Neuronal stem cell (in vitro differentiated cells): Measurements from ENCODE around the gene DGLUCY.
"Not testable (repeated sequence)": the region's sequence is repeated elsewhere in the genome, so short reads cannot be mapped to it uniquely, and the experiment has no call there.

Experiments
- DNase-seq: peaks from one replicate; pipeline ENCODE4 v3.0.0-alpha.2; 2013; ENCODE audit warnings: low spot score
- H2AFZ ChIP-seq: one replicate; pipeline ENCODE4 v1.6.1; 2013; ENCODE audit warnings: mild to moderate bottlenecking, low read length, inconsistent platforms
- H2AK5ac ChIP-seq: 2 replicates; pipeline ENCODE4 v1.6.1; 2013; ENCODE audit warnings: low read depth, mild to moderate bottlenecking, inconsistent platforms, low read length, moderate library complexity, mixed read lengths
- H2BK120ac ChIP-seq: 2 replicates; pipeline ENCODE4 v1.6.1; 2013; ENCODE audit warnings: low read depth, mild to moderate bottlenecking, inconsistent platforms, low read length, moderate library complexity, mixed read lengths
- H2BK12ac ChIP-seq: one replicate; pipeline ENCODE4 v1.6.1; 2013; ENCODE audit warnings: low read length, inconsistent platforms
- H2BK15ac ChIP-seq: 2 replicates; pipeline ENCODE4 v1.6.1; 2013; ENCODE audit warnings: mild to moderate bottlenecking, low read length, inconsistent platforms, mixed read lengths
- H2BK5ac ChIP-seq: one replicate; pipeline ENCODE4 v1.6.1; 2013; ENCODE audit warnings: inconsistent platforms, mild to moderate bottlenecking, low read length, moderate library complexity
- H3K14ac ChIP-seq: one replicate; pipeline ENCODE4 v1.6.1; 2013; ENCODE audit warnings: low read length, inconsistent platforms
- H3K18ac ChIP-seq: 2 replicates; pipeline ENCODE4 v1.6.1; 2013; ENCODE audit warnings: low read length, inconsistent platforms
- H3K23ac ChIP-seq: 2 replicates; pipeline ENCODE4 v1.6.1; 2013; ENCODE audit warnings: low read depth, mild to moderate bottlenecking, mixed read lengths, low read length, inconsistent platforms; ENCODE audit not compliant: poor library complexity
- H3K27ac ChIP-seq: replicated peaks from 3 replicates; pipeline ENCODE4 v1.5.1; 2013; ENCODE audit warnings: low read length, inconsistent platforms
- H3K27me3 ChIP-seq, 3 experiments: 2 replicates each; pipeline ENCODE4 v1.6.1; 2013; ENCODE audit warnings: low read length in 3 of 3, mild to moderate bottlenecking in 2 of 3, inconsistent platforms in 1 of 3, low read depth in 1 of 3, mixed read lengths in 1 of 3, moderate library complexity in 1 of 3; ENCODE audit not compliant: control insufficient read depth in 3 of 3, insufficient read depth in 3 of 3
- H3K36me3 ChIP-seq, 2 donors: replicated peaks in 1 of 2; 2 replicates each; pipeline ENCODE4 v1.6.1; 2013; ENCODE audit warnings: low read length in 2 of 2; ENCODE audit not compliant: control insufficient read depth in 2 of 2, insufficient read depth in 2 of 2
- H3K4ac ChIP-seq: 2 replicates; pipeline ENCODE4 v1.6.1; 2013; ENCODE audit warnings: inconsistent platforms, mild to moderate bottlenecking, low read length, moderate library complexity
- H3K4me1 ChIP-seq, 2 donors: 1 replicate in 1 of 2; 2 replicates in 1 of 2; pipeline ENCODE4 v1.6.1; 2013; ENCODE audit warnings: low read length in 2 of 2, low read depth in 1 of 2; ENCODE audit not compliant: control insufficient read depth in 2 of 2, insufficient read depth in 1 of 2
- H3K4me2 ChIP-seq: one replicate; pipeline ENCODE4 v1.6.1; 2013; ENCODE audit warnings: mild to moderate bottlenecking, low read length, inconsistent platforms; ENCODE audit not compliant: insufficient read depth, poor library complexity, severe bottlenecking
- H3K4me3 ChIP-seq, 2 donors: 2 replicates each; pipeline ENCODE4 v1.5.1; 2013; ENCODE audit warnings: low read length in 2 of 2, mild to moderate bottlenecking in 2 of 2, inconsistent platforms in 1 of 2, moderate library complexity in 1 of 2
- H3K79me1 ChIP-seq: one replicate; pipeline ENCODE4 v1.6.1; 2013; ENCODE audit warnings: low read depth, mild to moderate bottlenecking, inconsistent platforms, low read length, moderate library complexity
- H3K9ac ChIP-seq: one replicate; pipeline ENCODE4 v1.6.1; 2013; ENCODE audit warnings: mild to moderate bottlenecking, low read depth, low read length, inconsistent platforms; ENCODE audit not compliant: poor library complexity
- H3K9me3 ChIP-seq, 2 donors: replicated peaks in 1 of 2; 2 replicates each; pipeline versions ENCODE3 to v1.6.1; 2013; ENCODE audit warnings: low read length in 2 of 2, mild to moderate bottlenecking in 2 of 2, inconsistent platforms in 1 of 2, low read depth in 1 of 2, mixed read lengths in 1 of 2, moderate library complexity in 1 of 2; ENCODE audit not compliant: control insufficient read depth in 2 of 2, insufficient read depth in 1 of 2
- H4K8ac ChIP-seq: one replicate; pipeline ENCODE4 v1.6.1; 2013; ENCODE audit warnings: low read depth, mild to moderate bottlenecking, inconsistent platforms, low read length, moderate library complexity
- H4K91ac ChIP-seq: one replicate; pipeline ENCODE4 v1.6.1; 2013; ENCODE audit warnings: low read length, low read depth, mild to moderate bottlenecking, inconsistent platforms; ENCODE audit not compliant: poor library complexity
- WGBS, 2 donors: extraction: QIAGEN DNeasy Blood & Tissue Kit; methylation state at CpG; one replicate each; pipeline ENCODE4 v1.1.7; 2013; ENCODE audit warnings: missing lambda C conversion rate in 2 of 2, mixed read lengths in 1 of 2; ENCODE audit not compliant: insufficient read length in 2 of 2, insufficient replicate concordance in 1 of 2; ENCODE audit errors: extremely low coverage in 2 of 2; 5-methylcytosine and 5-hydroxymethylcytosine counted together

DGLUCY gene

DNA sequence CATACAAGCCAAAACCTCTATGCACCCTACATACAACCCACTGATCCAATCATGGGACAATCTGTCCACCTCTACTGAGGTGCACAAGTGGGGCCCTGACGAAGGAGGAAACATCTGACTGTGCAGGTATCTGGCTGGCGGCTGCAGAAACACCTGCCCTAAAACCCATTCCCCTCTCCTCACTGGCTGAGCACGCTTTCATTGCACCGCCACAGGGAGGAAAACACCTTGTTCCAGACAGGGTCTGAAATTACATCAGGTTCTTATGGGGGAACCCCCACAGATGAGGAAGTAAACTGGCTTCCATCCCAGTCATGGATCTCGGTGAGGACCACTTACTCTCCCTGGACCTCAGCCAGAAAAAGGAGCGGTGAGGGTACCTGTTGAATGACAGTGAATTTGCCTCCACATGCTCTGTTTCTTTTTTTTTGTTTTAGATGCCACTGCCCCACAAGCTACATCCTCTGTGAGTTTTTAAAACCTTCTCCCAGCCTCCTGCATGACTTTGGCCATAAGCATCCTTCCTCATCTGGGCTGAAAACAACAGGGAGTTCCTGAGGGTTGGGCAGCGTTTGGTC lies 23.8 kb upstream of the DGLUCY start:
- H3K27me3 ChIP-seq, result no peaks in the 10 kb centered on the region
- no peak overlapping the region for H2AK5ac ChIP-seq

DNA sequence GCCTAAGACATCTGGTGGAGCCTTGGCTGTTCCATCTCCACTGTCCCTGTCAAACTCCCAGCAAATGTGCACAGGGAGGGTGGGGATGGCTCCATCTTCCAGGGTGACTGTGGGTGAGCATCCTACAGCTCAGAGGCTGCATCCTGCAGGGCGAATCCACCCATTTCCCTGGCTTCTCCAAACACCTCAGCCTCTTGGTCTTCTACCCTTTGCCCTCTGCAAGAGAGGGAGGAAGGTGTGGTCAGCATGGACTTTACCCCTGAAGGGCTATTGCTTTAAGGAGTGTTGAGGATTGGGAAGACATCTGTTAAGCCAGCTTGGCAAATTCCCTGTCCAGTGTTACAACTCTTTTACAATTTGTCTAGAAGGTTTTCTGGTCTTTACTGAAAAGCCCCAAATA lies 23.1 kb upstream of the DGLUCY start:
- no peak overlapping the region for H4K91ac ChIP-seq
- H2BK15ac ChIP-seq, result no peak overlapping the region
- no peaks in the 10 kb centered on the region for H3K27me3 ChIP-seq
- no peak overlapping the region for H2BK12ac ChIP-seq
- H3K18ac ChIP-seq, result peak overlapping the region; percentile 30
- H3K9me3 ChIP-seq, result peaks cover 0 to 1% of the 10 kb centered on the region in 2 donors
- no peak overlapping the region for H2BK5ac ChIP-seq
- H3K9ac ChIP-seq, result no peak overlapping the region
- H4K8ac ChIP-seq, result no peak overlapping the region
- H3K14ac ChIP-seq, result no peak overlapping the region
- no peak overlapping the region for H3K27ac ChIP-seq
- no peak for DNase-seq
- H2BK120ac ChIP-seq, result no peak overlapping the region
- H3K79me1 ChIP-seq, result no peaks in the 10 kb centered on the region
- H2AK5ac ChIP-seq, result no peak overlapping the region
- no peak overlapping the region for H2AFZ ChIP-seq
- H3K36me3 ChIP-seq, result no peaks in the 10 kb centered on the region
- H3K4me1 ChIP-seq, result peaks cover 0 to 1% of the 10 kb centered on the region in 2 donors
- WGBS, 2 donors, result no CpG with 5 or more reads among the region's 1 CpG
- no peak overlapping the region for H3K4me2 ChIP-seq
- no peak overlapping the region for H3K4ac ChIP-seq
- no peak overlapping the region for H3K23ac ChIP-seq
- no peak overlapping the region for H3K4me3 ChIP-seq

More for the DNA sequence above, 23.8 kb upstream of the DGLUCY start:
- H3K36me3 ChIP-seq, result no peaks in the 10 kb centered on the region
- peaks cover 0 to 2% of the 10 kb centered on the region in 2 donors for H3K9me3 ChIP-seq
- no peak overlapping the region for H3K27ac ChIP-seq
- H4K91ac ChIP-seq, result no peak overlapping the region
- H3K4me1 ChIP-seq, result peaks cover 0 to 1% of the 10 kb centered on the region in 2 donors
- H3K79me1 ChIP-seq, result no peaks in the 10 kb centered on the region
- H4K8ac ChIP-seq, result no peak overlapping the region
- H3K14ac ChIP-seq, result no peak overlapping the region
- no peak overlapping the region for H2BK120ac ChIP-seq
- no peak overlapping the region for H2BK15ac ChIP-seq
- H2BK5ac ChIP-seq, result no peak overlapping the region
- H3K4ac ChIP-seq, result no peak overlapping the region
- H3K4me3 ChIP-seq, result no peak overlapping the region
- no peak overlapping the region for H2BK12ac ChIP-seq
- H2AFZ ChIP-seq, result no peak overlapping the region
- no peak overlapping the region for H3K18ac ChIP-seq
- no peak overlapping the region for H3K4me2 ChIP-seq
- no peak for DNase-seq
- H3K9ac ChIP-seq, result no peak overlapping the region
- WGBS, 2 donors, result no CpG with 5 or more reads among the region's 7 CpGs
- H3K23ac ChIP-seq, result no peak overlapping the region

- DNase-seq, result no peak
- no peak overlapping the region for H3K14ac ChIP-seq
- no peaks in the 10 kb centered on the region for H3K36me3 ChIP-seq
- no peak overlapping the region for H2BK120ac ChIP-seq
- no peak overlapping the region for H4K8ac ChIP-seq
- H3K18ac ChIP-seq, result no peak overlapping the region
- H3K27ac ChIP-seq, result no peak overlapping the region
- H3K79me1 ChIP-seq, result no peaks in the 10 kb centered on the region
- no peak overlapping the region for H2BK15ac ChIP-seq
- H3K4me2 ChIP-seq, result no peak overlapping the region
- no peak overlapping the region for H2AK5ac ChIP-seq
- H3K4me1 ChIP-seq, result peaks cover 0 to 1% of the 10 kb centered on the region in 2 donors
- H2BK12ac ChIP-seq, result no peak overlapping the region
- no CpG with 5 or more reads among the region's 3 CpGs for WGBS, 2 donors
- no peaks in the 10 kb centered on the region for H3K9me3 ChIP-seq
- H3K4ac ChIP-seq, result no peak overlapping the region
- H3K4me3 ChIP-seq, result no peak overlapping the region
- no peak overlapping the region for H2BK5ac ChIP-seq
- H4K91ac ChIP-seq, result no peak overlapping the region
- H2AFZ ChIP-seq, result no peak overlapping the region
- H3K9ac ChIP-seq, result no peak overlapping the region
- no peak overlapping the region for H3K23ac ChIP-seq
- no peaks in the 10 kb centered on the region for H3K27me3 ChIP-seq
These were observed 21.8 kb upstream of the DGLUCY start for GRCh38 chr14:91092073-91092472.

DNA sequence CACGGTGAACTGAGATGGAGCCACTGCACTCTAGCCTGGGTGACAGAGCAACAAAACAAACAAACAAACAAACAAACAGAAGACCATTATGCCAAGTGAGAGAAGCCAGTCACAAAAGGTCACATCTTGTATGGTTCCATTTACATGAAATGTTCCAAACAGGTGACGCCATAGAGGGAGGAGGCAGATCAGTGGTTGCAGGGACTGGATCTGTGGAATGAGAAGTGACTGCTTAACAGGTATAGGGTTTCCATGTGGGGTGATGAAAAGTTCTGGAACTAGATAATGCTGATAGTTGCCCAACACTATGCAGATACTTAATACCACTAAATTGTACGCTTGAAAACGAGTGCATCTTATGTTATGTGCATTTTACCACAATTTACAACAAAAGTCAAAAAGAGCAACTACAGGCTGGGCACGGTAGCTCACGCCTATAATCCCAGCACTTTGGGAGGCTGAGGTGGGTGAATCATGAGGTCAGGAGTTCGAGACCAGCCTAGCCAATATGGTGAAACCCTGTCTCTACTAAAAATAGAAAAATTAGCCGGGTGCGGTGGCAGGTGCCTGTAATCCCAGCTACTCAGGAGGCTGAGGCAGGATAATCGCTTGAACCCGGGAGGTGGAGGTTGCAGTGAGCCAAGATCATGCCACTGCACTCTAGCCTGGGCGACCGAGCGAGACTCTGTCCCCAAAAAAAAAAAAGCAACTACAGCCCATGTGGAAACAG lies 20.0 kb upstream of the DGLUCY start:
- not testable (repeated sequence) for H3K4me1 ChIP-seq, H2AFZ ChIP-seq, H3K23ac ChIP-seq, H2BK5ac ChIP-seq, H4K8ac ChIP-seq, H3K79me1 ChIP-seq, H3K18ac ChIP-seq, H2BK15ac ChIP-seq, H3K9me3 ChIP-seq, H2BK12ac ChIP-seq, H3K4me3 ChIP-seq, H3K4me2 ChIP-seq, H4K91ac ChIP-seq, H2AK5ac ChIP-seq, H3K27ac ChIP-seq, DNase-seq, H3K36me3 ChIP-seq, H3K14ac ChIP-seq, H3K9ac ChIP-seq, H2BK120ac ChIP-seq, H3K4ac ChIP-seq, H3K27me3 ChIP-seq
- no CpG with 5 or more reads among the region's 14 CpGs for WGBS, 2 donors
